Small intestine (tissue), 7 donors: ENCODE measurements around the gene DEFB128. TPM values are rescaled to one million over a fixed set of nuclear protein-coding genes. Genes with fewer than 3 reads are reported as not detected.
A peak's percentile ranks its signal among the peaks of the same experiment; 100 is the strongest.
"Not testable (repeated sequence)": the region's sequence is repeated elsewhere in the genome, so short reads cannot be mapped to it uniquely, and the experiment has no call there.

Experiments
- DNase-seq, 2 donors: peaks; one replicate each; pipeline versions ENCODE4 v3.0.0 to v3.0.0-alpha.2; 2013
- FAIRE-seq: peaks from 2 replicates; lab custom pipeline; 2012; peaks lifted over from hg19 to GRCh38; lab: Jason Lieb, UNC
- H3K27ac ChIP-seq, 3 donors: one replicate each; pipeline ENCODE4 v1.5.1; 2013; ENCODE audit warnings: low read length in 2 of 3, mild to moderate bottlenecking in 2 of 3, control low read depth in 1 of 3, inconsistent platforms in 1 of 3, low read depth in 1 of 3, moderate library complexity in 1 of 3
- H3K27me3 ChIP-seq, 3 donors: one replicate each; pipeline ENCODE4 v1.6.1; 2013; ENCODE audit warnings: low read length in 3 of 3, inconsistent platforms in 1 of 3; ENCODE audit not compliant: control insufficient read depth in 3 of 3, insufficient read depth in 3 of 3
- H3K36me3 ChIP-seq, 3 donors: one replicate each; pipeline ENCODE4 v1.6.1; 2013; ENCODE audit warnings: low read length in 3 of 3, inconsistent platforms in 1 of 3, low read depth in 1 of 3, mild to moderate bottlenecking in 1 of 3, moderate library complexity in 1 of 3; ENCODE audit not compliant: control insufficient read depth in 3 of 3, insufficient read depth in 2 of 3
- H3K4me1 ChIP-seq, 3 donors: one replicate each; pipeline ENCODE4 v1.6.1; 2013; ENCODE audit warnings: low read length in 2 of 3, inconsistent platforms in 1 of 3, low read depth in 1 of 3, mild to moderate bottlenecking in 1 of 3, moderate library complexity in 1 of 3; ENCODE audit not compliant: control insufficient read depth in 3 of 3, insufficient read depth in 2 of 3
- H3K4me3 ChIP-seq, 3 donors: one replicate each; pipeline ENCODE4 v1.5.1; 2013; ENCODE audit warnings: low read length in 3 of 3, control low read depth in 1 of 3, inconsistent platforms in 1 of 3, low read depth in 1 of 3, mild to moderate bottlenecking in 1 of 3, moderate library complexity in 1 of 3
- H3K9me3 ChIP-seq, 2 donors: one replicate each; pipeline ENCODE4 v1.6.1; 2013; ENCODE audit warnings: low read depth in 1 of 2, low read length in 1 of 2; ENCODE audit not compliant: control insufficient read depth in 2 of 2, insufficient read depth in 1 of 2
- WGBS, 3 donors: extraction: QIAGEN DNeasy Blood & Tissue Kit; methylation state at CpG; one replicate each; pipeline ENCODE4 v1.1.7; 2013; 5-methylcytosine and 5-hydroxymethylcytosine counted together
- polyA plus RNA-seq, 4 donors: library from polyadenylated mRNA; stranded (reverse) in 3 of 4; unstranded in 1 of 4; fragments of 200-250 nt in 3 of 4; fragments of 120-200 nt in 1 of 4; gene quantifications; one replicate each; pipeline versions ENCODE4 v1.2.1 to v1.2.3, GENCODE V29; 2013
- donor health status: healthy with polysubstance abuse.
- donor health status: control.
- donor health status: control.
- donor health status: Bipolar disorder and iron deficiency.
- donor health status: healthy.

Gene DEFB128
- polyA plus RNA-seq, 4 donors: not detected

DNA sequence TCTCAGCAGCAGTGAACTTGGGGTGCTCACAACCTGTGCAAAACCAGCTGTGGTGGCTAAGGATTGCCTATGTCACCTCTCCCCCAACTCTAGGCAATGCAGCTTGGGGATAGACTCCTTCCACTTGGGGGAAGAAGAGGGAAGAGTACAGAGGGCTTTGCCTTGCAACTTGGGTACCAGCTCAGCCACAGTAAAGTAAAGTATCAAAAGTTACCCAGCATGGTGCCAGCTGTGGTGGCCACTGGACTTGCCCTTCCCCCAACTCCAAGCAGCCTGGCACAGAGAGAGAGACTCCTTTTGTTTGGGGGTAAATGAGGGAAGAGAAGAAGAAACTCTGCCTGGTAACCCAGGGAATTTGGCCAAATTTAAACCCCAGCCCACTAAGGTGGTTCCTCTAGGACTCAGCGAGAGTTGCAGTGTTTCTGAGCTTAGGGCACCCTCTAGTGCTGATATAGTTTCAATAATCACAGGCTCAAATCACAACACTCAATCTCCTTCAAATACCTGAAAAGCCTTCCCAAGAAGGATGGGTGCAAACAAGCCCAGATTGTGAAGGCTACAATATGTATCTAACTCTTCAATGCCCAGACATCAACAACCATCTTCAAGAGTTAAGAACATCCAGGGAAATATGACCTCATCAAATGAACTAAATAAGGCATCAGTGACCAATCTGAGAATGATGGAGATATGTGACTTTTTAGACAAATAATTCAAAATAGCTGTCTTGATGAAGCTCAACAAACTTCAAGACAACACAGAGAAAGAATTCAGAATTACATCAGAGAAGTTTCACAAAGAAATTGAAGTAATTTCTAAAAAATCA, 30.0 kb upstream of the DEFB128 start:
- Histone ChIP-seq H3K4me3 (no peak overlapping the region), H3K9me3 (no peaks in the 10 kb centered on the region), H3K36me3 (no peaks in the 10 kb centered on the region), H3K27me3 (peaks cover 0 to 3% (median 2%) of the 10 kb centered on the region in 3 donors), H3K4me1 (no peaks in the 10 kb centered on the region), H3K27ac (no peak overlapping the region)
- DNase-seq: no peak
- FAIRE-seq: no peak
- WGBS, 3 donors: 0 to 9% (median 5%) methylated on average over 1 of the region's 1 CpG

DNA sequence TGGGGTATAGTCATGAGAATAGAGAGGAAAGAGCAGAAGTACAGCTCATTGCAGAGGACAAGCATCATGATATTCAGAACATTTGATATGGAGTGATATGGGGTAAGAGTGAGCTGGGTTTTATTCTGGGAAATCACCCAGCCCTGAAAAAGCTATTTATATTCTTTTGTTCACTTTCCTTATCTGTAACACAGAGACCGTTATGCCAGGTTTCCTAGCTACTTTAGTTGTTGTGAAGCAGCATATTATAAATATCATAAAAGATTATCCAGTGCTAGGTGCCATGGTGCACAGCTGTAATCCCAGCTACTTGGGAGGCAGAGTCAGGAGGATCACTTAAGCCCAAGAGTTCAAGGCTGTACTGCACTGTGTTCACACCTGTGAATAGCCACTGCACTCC, 27.8 kb upstream of the DEFB128 start:
- no peaks in the 10 kb centered on the region for H3K4me1 ChIP-seq
- no peak overlapping the region for H3K27ac ChIP-seq
- H3K4me3 ChIP-seq: no peak overlapping the region
- 5 to 50% (median 27%) methylated on average over 1 of the region's 1 CpG for WGBS, 3 donors
- no peak for DNase-seq
- H3K27me3 ChIP-seq: peaks cover 0 to 4% (median 3%) of the 10 kb centered on the region in 3 donors
- H3K36me3 ChIP-seq: no peaks in the 10 kb centered on the region
- no peak for FAIRE-seq
- H3K9me3 ChIP-seq: no peaks in the 10 kb centered on the region

DNA sequence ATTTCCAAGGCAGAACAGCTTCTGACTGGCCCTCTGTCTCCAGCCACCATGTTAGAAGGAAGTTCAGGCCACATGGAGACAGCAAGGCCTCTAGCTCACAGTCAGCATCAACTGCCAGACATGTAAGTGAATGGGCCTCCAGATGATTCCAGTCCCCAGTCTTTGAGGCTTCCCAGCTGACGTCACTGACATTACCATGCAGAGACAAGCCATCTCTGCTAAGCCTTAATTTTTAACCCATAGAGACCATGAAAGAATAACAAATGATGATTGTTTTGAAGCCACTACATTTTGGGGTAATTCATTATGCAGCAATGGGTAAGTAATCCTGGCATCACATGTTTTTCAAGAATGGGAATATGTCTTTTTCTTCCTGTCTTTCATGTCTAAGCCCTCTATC, 26.3 kb upstream of the DEFB128 start:
- Histone ChIP-seq H3K27me3 (peaks cover 0 to 4% (median 3%) of the 10 kb centered on the region in 3 donors), H3K4me1 (no peaks in the 10 kb centered on the region), H3K4me3 (no peak overlapping the region), H3K27ac (no peak overlapping the region), H3K9me3 (no peaks in the 10 kb centered on the region), H3K36me3 (no peaks in the 10 kb centered on the region)
- WGBS, 3 donors: 67 to 78% (median 78%) methylated on average over 1 of the region's 1 CpG
- DNase-seq (no peak), FAIRE-seq (no peak)

DNA sequence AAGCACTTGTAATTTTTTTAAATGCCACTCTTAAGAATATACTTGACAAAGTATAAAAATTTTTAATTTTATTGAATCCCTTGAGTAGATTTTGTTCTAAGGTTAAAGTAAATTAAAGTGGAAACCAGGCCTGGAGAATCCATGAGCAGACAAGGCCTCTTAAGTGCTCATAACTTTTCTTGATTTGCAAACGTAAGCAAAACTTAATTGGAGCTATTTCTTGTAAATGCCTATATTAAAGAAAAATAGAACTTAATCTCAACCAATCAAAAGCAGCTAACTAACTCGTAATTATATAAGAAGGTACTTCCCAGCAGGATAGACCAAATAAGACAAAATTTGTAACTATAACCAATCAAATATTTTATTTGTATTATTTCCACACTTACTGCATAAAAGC, 24.9 kb upstream of the DEFB128 start:
- Histone ChIP-seq H3K27ac (no peak overlapping the region), H3K4me1 (no peaks in the 10 kb centered on the region), H3K9me3 (no peaks in the 10 kb centered on the region), H3K4me3 (no peak overlapping the region), H3K36me3 (no peaks in the 10 kb centered on the region), H3K27me3 (peaks cover 0 to 3% (median 3%) of the 10 kb centered on the region in 3 donors)
- FAIRE-seq: no peak
- 71 to 75% (median 74%) methylated on average over 2 of the region's 2 CpGs for WGBS, 3 donors
- DNase-seq: no peak

DNA sequence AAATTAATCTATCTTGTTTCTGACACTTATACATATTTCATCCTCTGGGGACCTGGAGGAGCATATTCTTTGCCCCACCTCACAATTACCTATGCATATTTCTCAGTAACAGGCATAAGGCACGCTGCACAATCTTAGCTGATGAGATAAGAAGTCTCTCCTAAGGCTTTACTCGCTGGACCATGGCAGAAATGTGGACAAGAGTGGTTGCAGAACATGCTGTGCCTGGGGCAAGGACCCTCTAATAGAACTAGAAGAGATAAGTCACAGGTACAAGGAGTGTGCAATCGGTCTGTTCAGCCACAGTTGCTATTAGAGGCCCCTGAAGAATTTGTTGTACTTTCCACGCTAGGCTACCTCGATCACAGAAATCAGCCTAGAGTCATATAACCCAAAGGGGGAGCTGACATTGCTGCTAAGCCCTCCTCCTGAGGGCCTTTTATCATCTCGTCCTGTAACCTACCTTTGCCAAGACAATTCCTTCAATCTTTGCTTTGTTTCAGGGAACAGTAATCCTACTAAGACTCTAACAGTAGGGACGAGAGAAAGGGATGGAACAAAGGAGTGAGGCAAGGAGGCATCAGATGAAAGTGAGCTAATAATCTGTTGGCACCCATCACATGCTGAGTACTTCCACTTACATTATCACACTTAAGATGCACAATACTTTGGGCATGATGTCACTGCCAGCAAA, 21.4 kb upstream of the DEFB128 start:
- FAIRE-seq: no peak
- WGBS, 3 donors: 33 to 46% (median 34%) methylated on average over 7 of the region's 7 CpGs

DNA sequence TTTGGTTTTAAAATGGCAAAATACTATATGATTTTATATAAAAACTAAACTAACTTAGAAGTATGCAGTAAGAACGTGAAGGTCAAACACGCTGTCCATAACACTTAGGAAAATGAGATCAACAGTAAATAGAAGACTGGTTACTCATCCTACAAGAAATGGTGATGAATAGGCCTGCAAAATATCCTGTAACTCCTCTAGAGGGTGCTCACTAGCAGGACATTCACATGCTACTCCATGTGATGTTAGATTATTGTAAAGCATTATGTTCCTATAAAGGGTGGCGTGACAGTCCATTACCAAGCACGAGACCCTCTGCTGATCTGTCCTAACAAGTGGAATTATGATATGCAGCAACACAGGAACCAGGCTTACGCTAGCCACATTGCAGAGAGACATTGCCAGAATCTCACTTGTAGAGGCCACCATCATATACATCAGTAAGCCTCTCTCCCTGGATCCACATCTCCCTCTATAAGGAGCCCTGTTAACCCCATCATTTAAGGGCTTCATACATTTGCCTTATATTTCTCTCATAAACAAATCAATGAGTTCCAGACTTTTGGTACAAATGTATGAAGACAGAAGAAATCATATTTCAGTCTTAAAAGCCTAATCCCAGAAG, 19.5 kb upstream of the DEFB128 start:
- H3K27ac ChIP-seq: no peak overlapping the region
- FAIRE-seq: no peak
- DNase-seq: peak; percentile 39 to 46

More for the DNA sequence above, 21.4 kb upstream of the DEFB128 start:
- Histone ChIP-seq H3K9me3 (no peaks in the 10 kb centered on the region), H3K27me3 (peaks cover 0 to 4% (median 0%) of the 10 kb centered on the region in 3 donors), H3K4me1 (no peaks in the 10 kb centered on the region), H3K36me3 (no peaks in the 10 kb centered on the region), H3K4me3 (no peak overlapping the region), H3K27ac (no peak overlapping the region)
- no peak for DNase-seq

DNA sequence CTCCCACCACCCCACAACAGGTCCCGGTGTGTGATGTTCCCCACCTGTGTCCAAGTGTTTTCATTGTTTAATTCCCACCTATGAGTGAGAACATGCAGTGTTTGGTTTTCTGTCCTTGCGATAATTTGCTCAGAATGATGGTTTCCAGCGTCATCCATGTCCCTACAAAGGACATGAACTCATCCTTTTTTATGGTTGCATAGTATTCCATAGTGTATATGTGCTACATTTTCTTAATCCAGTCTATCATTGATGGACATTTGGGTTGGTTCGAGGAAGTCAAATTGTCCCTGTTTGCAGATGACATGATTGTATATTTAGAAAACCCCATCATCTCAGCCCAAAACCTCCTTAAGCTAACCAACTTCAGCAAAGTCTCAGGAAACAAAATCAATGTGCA, 14.1 kb upstream of the DEFB128 start:
- H3K9me3 ChIP-seq, DNase-seq, H3K27ac ChIP-seq, H3K4me1 ChIP-seq, FAIRE-seq, H3K4me3 ChIP-seq, H3K36me3 ChIP-seq, H3K27me3 ChIP-seq: not testable (repeated sequence)
- 67 to 72% (median 69%) methylated on average over 4 of the region's 4 CpGs for WGBS, 3 donors

More for the DNA sequence above, 19.5 kb upstream of the DEFB128 start:
- no peaks in the 10 kb centered on the region for H3K9me3 ChIP-seq
- H3K36me3 ChIP-seq: no peaks in the 10 kb centered on the region
- no peaks in the 10 kb centered on the region for H3K4me1 ChIP-seq
- 16 to 19% (median 17%) methylated on average over 5 of the region's 5 CpGs for WGBS, 3 donors
- H3K27me3 ChIP-seq: peaks cover 0 to 4% (median 0%) of the 10 kb centered on the region in 3 donors
- H3K4me3 ChIP-seq: no peak overlapping the region

DNA sequence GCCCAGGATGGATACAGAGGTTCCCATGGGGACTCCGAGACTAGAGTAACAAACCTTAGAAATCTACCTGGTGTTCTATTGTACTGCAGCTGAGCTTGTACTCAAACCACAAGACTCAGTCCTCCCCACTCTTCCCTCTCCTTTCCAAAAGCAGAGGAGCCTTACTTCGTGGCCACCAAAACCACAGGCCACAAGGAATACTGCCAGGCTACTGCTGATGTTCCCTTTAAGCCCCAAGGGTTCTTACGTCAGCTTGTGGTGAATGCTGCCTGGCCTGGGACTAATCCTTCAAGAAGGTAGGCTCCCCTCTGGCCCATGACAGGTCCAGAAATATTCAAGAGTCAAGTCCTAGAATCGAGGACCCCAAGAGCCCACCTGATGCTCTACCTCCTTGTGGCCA, 10.5 kb upstream of the DEFB128 start:
- Histone ChIP-seq H3K9me3 (no peaks in the 10 kb centered on the region), H3K4me3 (no peak overlapping the region), H3K27ac (no peak overlapping the region), H3K27me3 (no peaks in the 10 kb centered on the region), H3K4me1 (no peaks in the 10 kb centered on the region), H3K36me3 (no peaks in the 10 kb centered on the region)
- DNase-seq: no peak
- no peak for FAIRE-seq
- 54 to 59% (median 55%) methylated on average over 4 of the region's 4 CpGs for WGBS, 3 donors
